ENCODE measurements around the gene NR0B1. TPM values are rescaled to one million over a fixed set of nuclear protein-coding genes. Genes with fewer than 3 reads are reported as not detected.

Gene NR0B1, protein sequence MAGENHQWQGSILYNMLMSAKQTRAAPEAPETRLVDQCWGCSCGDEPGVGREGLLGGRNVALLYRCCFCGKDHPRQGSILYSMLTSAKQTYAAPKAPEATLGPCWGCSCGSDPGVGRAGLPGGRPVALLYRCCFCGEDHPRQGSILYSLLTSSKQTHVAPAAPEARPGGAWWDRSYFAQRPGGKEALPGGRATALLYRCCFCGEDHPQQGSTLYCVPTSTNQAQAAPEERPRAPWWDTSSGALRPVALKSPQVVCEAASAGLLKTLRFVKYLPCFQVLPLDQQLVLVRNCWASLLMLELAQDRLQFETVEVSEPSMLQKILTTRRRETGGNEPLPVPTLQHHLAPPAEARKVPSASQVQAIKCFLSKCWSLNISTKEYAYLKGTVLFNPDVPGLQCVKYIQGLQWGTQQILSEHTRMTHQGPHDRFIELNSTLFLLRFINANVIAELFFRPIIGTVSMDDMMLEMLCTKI
- 0.13 and 0.16 TPM in 2 replicates for total RNA-seq

DNA sequence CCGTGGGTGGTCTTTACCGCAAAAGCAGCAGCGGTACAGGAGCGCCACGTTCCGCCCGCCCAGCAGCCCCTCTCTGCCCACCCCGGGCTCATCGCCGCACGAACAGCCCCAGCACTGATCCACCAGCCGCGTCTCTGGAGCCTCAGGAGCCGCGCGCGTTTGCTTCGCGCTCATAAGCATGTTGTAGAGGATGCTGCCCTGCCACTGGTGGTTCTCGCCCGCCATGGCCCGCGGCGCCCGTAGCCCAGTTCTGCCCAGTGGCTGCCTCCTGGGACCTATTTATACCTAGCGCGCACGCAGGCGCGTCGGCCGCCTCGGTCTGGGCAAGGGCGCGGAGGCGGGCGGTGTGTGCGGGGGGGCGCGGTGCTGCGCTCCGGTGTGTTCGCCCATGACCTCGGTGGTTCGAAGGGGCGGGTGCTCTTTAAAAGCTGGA is at the start of gene NR0B1:
Gene NR0B1 (minus strand): TSS at position 252 of the 433 bp plus-strand sequence. CDS start 27 bp downstream, at position 225.

Other genes with a start within 250 kb of the NR0B1 start
- gene MAGEB2, start 93.8 kb downstream of the NR0B1 start, total RNA-seq, result not detected in 2 replicates
- not detected in 2 replicates for gene MAGEB3, start 78.7 kb downstream of the NR0B1 start, total RNA-seq
- gene MAGEB4, start 67.4 kb downstream of the NR0B1 start, total RNA-seq, result not detected in 2 replicates
- gene MAGEB1, start 62.2 kb downstream of the NR0B1 start, total RNA-seq, result not detected in 2 replicates